Measurements from ENCODE around the gene DLL4.

- no peak for TF ChIP-seq CTCF (IDR thresholded peaks at IDR 0.05)
- TF ChIP-seq POLR2A (IDR thresholded peaks at IDR 0.05), result no peak
These were observed 28.0 kb downstream of the DLL4 start for GRCh38 chr15:40957041-40957555.

Data from Peyer's patch (tissue), 4 donors.